Stomach (tissue), 4 donors: ENCODE data around the gene ENTPD8.

Source experiments
- POLR2A ChIP-seq, 4 donors: fragments of 450-650 bp; IDR thresholded peaks; one replicate each; pipeline ENCODE4 v1.6.1; 2016; ENCODE audit warnings: antibody characterized with exemption in 4 of 4, control low read depth in 2 of 4, mild to moderate bottlenecking in 1 of 4, moderate library complexity in 1 of 4
- POLR2AphosphoS5 ChIP-seq, 3 donors: sonication (generic); formaldehyde crosslinking; IDR thresholded peaks; one replicate each; pipeline ENCODE4 v1.6.1; 2016; ENCODE audit warnings: antibody characterized with exemption in 3 of 3

DNA sequence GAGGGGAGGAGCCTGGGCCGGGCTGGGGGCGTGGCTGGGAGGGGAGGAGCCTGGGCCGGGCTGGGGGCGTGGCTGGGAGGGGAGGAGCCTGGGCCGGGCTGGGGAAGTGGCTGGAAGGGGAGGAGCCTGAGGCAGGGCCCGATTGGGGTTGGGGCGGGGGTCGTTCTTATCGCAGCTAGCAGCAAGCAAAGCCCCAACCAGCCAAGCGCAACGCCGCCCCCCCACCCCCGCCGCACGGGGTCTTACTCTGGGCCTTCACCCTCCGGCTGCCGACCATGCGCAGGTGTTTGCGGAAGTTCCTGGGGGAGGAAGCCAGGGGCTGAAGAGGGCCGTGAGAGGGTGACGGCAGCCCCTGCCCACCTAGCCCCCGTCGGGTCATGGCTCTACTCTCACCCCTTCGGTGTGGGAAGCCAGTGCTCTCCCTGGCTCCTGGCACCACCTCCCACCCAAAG lies 13.0 kb upstream of the ENTPD8 start:
- TF ChIP-seq POLR2AphosphoS5 (IDR thresholded peaks at IDR 0.05) = no peak
- no peak for TF ChIP-seq POLR2A (IDR thresholded peaks at IDR 0.05)
